Adrenal gland (tissue), 12 donors: ENCODE data around the gene ACTA2. TPM values are rescaled to one million over a fixed set of nuclear protein-coding genes. Genes with fewer than 3 reads are reported as not detected.

ENCODE experiments used
- DNase-seq, 7 donors: peaks; one replicate each; pipeline ENCODE4 v3.0.0-alpha.2; 2019 to 2020
- H3K27ac ChIP-seq, 5 donors: fragments of 200-600 bp; sonication (generic) in 4 of 5; 1 replicate in 3 of 5; 2 replicates in 2 of 5; pipeline versions ENCODE4 v1.5.1 to v1.8.0; 2016 to 2020; ENCODE audit warnings: mild to moderate bottlenecking in 1 of 5
- H3K27me3 ChIP-seq: fragments of 200-600 bp; 2 replicates; pipeline ENCODE4 v1.8.0; 2021
- H3K36me3 ChIP-seq, 2 donors: fragments of 200-600 bp; replicated peaks in 1 of 2; 1 replicate in 1 of 2; 2 replicates in 1 of 2; pipeline versions ENCODE4 v1.5.1 to v1.8.0; 2018 to 2022
- H3K4me1 ChIP-seq, 2 donors: fragments of 200-600 bp; replicated peaks in 1 of 2; 1 replicate in 1 of 2; 2 replicates in 1 of 2; pipeline versions ENCODE4 v1.5.1 to v1.8.0; 2018 to 2021
- H3K4me3 ChIP-seq, 4 donors: fragments of 200-600 bp; sonication (generic) in 3 of 4; one replicate each; pipeline ENCODE4 v1.5.1; 2016 to 2018
- H3K9me3 ChIP-seq, 3 donors: fragments of 200-600 bp; sonication (generic) in 1 of 3; replicated peaks in 1 of 3; 1 replicate in 2 of 3; 2 replicates in 1 of 3; pipeline versions ENCODE4 v1.5.1 to v1.8.0; 2016 to 2021
- CTCF ChIP-seq, 6 experiments: fragments of 450-650 bp in 4 of 6; fragments of 200-600 bp in 2 of 6; sonication (generic) in 1 of 6; IDR thresholded peaks; 1 replicate in 5 of 6; 2 replicates in 1 of 6; pipeline versions ENCODE4 v1.5.1 to v1.8.0; 2016 to 2021; ENCODE audit warnings: antibody characterized with exemption in 6 of 6, mild to moderate bottlenecking in 2 of 6, moderate library complexity in 1 of 6
- POLR2A ChIP-seq, 2 donors: fragments of 450-650 bp; IDR thresholded peaks; one replicate each; pipeline ENCODE4 v1.6.1; 2017; ENCODE audit warnings: antibody characterized with exemption in 2 of 2, mild to moderate bottlenecking in 2 of 2, moderate library complexity in 1 of 2
- WGBS, 4 donors: extraction: QIAGEN DNeasy Blood & Tissue Kit in 2 of 4; methylation state at CpG; one replicate each; pipeline versions ENCODE4 v1.1.5 to v1.1.7; 2013 to 2017; 5-methylcytosine and 5-hydroxymethylcytosine counted together
- intact Hi-C, 2 donors: fragments of 100-400 bp; cut with DNase I; formaldehyde crosslinking; loops; one replicate each; pipeline versions ENCODE4 v1.14.1 to v1.15.0; 2022 to 2023
- polyA plus RNA-seq, 3 donors: library from polyadenylated mRNA; stranded (reverse); fragments of 200-250 nt in 2 of 3; fragments of 350-450 nt in 1 of 3; fragmentation: Illumina TruSeq in 1 of 3; extraction: RNeasy Lipid Tissue Mini Kit (QIAGEN cat#74804) in 1 of 3; gene quantifications; one replicate each; pipeline ENCODE4 v1.2.3, GENCODE V29; 2013 to 2014
- total RNA-seq, 9 donors: library from RNA; depleted of rRNA in 4 of 9; stranded (reverse); fragments of >200 nt in 4 of 9; fragments of 120-200 nt in 1 of 9; fragmentation: NEBNext Ultra II Directional in 1 of 9; extraction: Animal tissue kit (Norgen Biotek cat#: 25700) in 1 of 9; gene quantifications; one replicate each; pipeline versions ENCODE4 v1.1.0 to v1.2.4, GENCODE V29; 2013 to 2023
- donor health status: healthy with polysubstance abuse.
- donor health status: Bipolar disorder and iron deficiency.
- donor health status: DM: yes; HTN: yes; CAD: no.
- donor health status: DM: no; HTN: no; CAD: no.
- donor health status: DM: no; HTN: no; CAD: no.
- donor health status: DM: yes; HTN: yes; CAD: no.

The ACTA2 gene
- total and polyA plus RNA-seq, 12 donors, result 48.5 to 529 (median 320) TPM

DNA sequence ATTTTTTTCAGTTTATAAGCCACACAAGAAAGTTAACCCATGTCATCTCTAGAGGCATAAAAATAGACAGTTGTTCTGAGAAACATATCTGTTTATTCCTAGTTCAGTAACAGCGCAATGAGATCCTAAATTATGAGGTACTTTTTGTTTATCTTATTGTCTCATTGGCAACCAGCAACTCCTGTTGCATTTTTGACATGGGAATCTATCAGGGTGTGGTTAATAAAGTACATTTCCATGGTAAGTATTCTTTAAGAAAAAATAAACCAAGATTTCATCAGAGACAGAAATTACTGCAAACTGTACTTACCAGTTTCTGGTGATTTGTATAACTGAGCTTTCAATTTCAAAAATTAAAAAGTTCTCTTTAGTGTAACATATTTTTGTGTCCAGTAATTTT lies 47.1 kb upstream of the ACTA2 start:
- intact Hi-C loops, result no loop called here
- no peak overlapping the region for H3K4me3 ChIP-seq
- H3K4me1 ChIP-seq, result peaks cover 25 to 65% of the 10 kb centered on the region in 2 donors
- H3K27ac ChIP-seq, result no peak overlapping the region
- H3K27me3 ChIP-seq, result no peaks in the 10 kb centered on the region
- no peaks in the 10 kb centered on the region for H3K9me3 ChIP-seq
- peaks cover 0 to 7% of the 10 kb centered on the region in 2 donors for H3K36me3 ChIP-seq
- WGBS, 4 donors, result 49 to 89% (median 74%) methylated on average over 1 of the region's 1 CpG
- TF ChIP-seq POLR2A (IDR thresholded peaks at IDR 0.05) (no peak), CTCF (IDR thresholded peaks at IDR 0.05) (no peak)
- DNase-seq, result no peak

DNA sequence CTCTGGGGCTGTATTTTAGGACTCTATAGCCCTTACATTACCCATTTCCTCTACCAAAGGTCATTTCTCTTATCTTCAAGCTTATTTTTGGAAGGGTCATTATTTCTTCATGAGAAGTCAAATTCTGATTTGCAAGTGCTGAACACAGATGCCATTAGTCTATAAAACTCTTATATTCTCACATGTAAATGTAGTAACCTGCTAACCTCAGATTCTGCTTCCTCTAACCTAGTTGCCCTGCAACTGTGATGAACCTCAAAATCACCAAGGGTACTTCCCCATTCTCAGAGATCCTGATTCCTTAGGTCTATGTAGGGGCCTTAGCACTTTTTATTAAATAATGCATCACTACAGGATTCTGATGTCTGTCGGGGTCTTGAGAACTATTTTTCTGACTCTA lies 44.4 kb upstream of the ACTA2 start:
- Histone ChIP-seq H3K4me3 (no peak overlapping the region), H3K27ac (no peak overlapping the region), H3K36me3 (no peaks in the 10 kb centered on the region), H3K9me3 (no peaks in the 10 kb centered on the region), H3K27me3 (no peaks in the 10 kb centered on the region), H3K4me1 (peaks cover 26 to 69% of the 10 kb centered on the region in 2 donors)
- TF ChIP-seq POLR2A (IDR thresholded peaks at IDR 0.05) (no peak), CTCF (IDR thresholded peaks at IDR 0.05) (no peak)
- WGBS, 4 donors, result 90 to 96% (median 93%) methylated on average over 1 of the region's 1 CpG
- DNase-seq, result no peak
- intact Hi-C loops, result no loop called here

GRCh38 chr10:88995156-88995876 lies 42.7 kb upstream of the ACTA2 start:
- H3K4me3 ChIP-seq, result no peak overlapping the region
- WGBS, 4 donors, result 50 to 85% (median 71%) methylated on average over 7 of the region's 7 CpGs
- DNase-seq, result no peak
- H3K36me3 ChIP-seq, result no peaks in the 10 kb centered on the region
- intact Hi-C loops, result no loop called here
- no peak for TF ChIP-seq CTCF (IDR thresholded peaks at IDR 0.05)
- no peak for TF ChIP-seq POLR2A (IDR thresholded peaks at IDR 0.05)
- no peaks in the 10 kb centered on the region for H3K27me3 ChIP-seq
- no peaks in the 10 kb centered on the region for H3K9me3 ChIP-seq
- H3K4me1 ChIP-seq, result peaks cover 17 to 53% of the 10 kb centered on the region in 2 donors
- H3K27ac ChIP-seq, result peak overlapping the region in 2 of 5 donors; percentile 32 to 46

GRCh38 chr10:88994019-88994418 lies 41.4 kb upstream of the ACTA2 start:
- intact Hi-C loops, result no loop called here
- no peaks in the 10 kb centered on the region for H3K36me3 ChIP-seq
- no peaks in the 10 kb centered on the region for H3K9me3 ChIP-seq
- 25 to 45% (median 30%) methylated on average over 1 of the region's 1 CpG for WGBS, 4 donors
- no peak for DNase-seq
- H3K4me3 ChIP-seq, result peak overlapping the region in 2 of 4 donors; percentile 3 to 94
- H3K27ac ChIP-seq, result peak overlapping the region in 1 of 5 donors; percentile 9
- no peaks in the 10 kb centered on the region for H3K27me3 ChIP-seq
- H3K4me1 ChIP-seq, result peaks cover 22 to 65% of the 10 kb centered on the region in 2 donors
- TF ChIP-seq CTCF (IDR thresholded peaks at IDR 0.05) (no peak), POLR2A (IDR thresholded peaks at IDR 0.05) (no peak)
